HG03575 (cell line): Measurements from ENCODE around the gene RIC8A.

ENCODE experiments used
- ATAC-seq: cut with Tn5 transposase; IDR thresholded peaks from one replicate; pipeline ENCODE4 v1.9.1; 2021; ENCODE audit not compliant: unreplicated experiment, insufficient number of reproducible peaks, low FRiP score; ENCODE audit errors: extremely low read depth

RIC8A gene

GRCh38 chr11:261624-262023 is 54.1 kb downstream of the RIC8A start:
- no peak for ATAC-seq
